ENCODE measurements around the gene GAS7.

Gene GAS7

GRCh38 chr17:10170233-10170632, 28.2 kb downstream of the GAS7 start:
- DNase-seq: no peak

- no peak for DNase-seq
Observed at GRCh38 chr17:10169290-10169689, 29.1 kb downstream of the GAS7 start.

GRCh38 chr17:10166176-10166935, 32.0 kb downstream of the GAS7 start:
- no peak for DNase-seq

GRCh38 chr17:10162096-10162495, 36.3 kb downstream of the GAS7 start:
- DNase-seq: no peak

- DNase-seq: no peak
Observed at GRCh38 chr17:10161386-10161785, 37.0 kb downstream of the GAS7 start.

- no peak for DNase-seq
Observed at GRCh38 chr17:10156948-10157607, 41.3 kb downstream of the GAS7 start.

GRCh38 chr17:10156599-10156947, 41.8 kb downstream of the GAS7 start:
- no peak for DNase-seq

GRCh38 chr17:10156077-10156435, 42.4 kb downstream of the GAS7 start:
- no peak for DNase-seq

- DNase-seq: no peak
Observed at GRCh38 chr17:10155371-10156076, 42.9 kb downstream of the GAS7 start.

- DNase-seq: no peak
Observed at GRCh38 chr17:10151667-10152496, 46.5 kb downstream of the GAS7 start.

GRCh38 chr17:10149573-10150399, 48.6 kb downstream of the GAS7 start:
- no peak for DNase-seq

- no peak for DNase-seq
Observed at GRCh38 chr17:10147761-10148415, 50.5 kb downstream of the GAS7 start.

GRCh38 chr17:10147040-10147439, 51.4 kb downstream of the GAS7 start:
- DNase-seq: no peak

GRCh38 chr17:10144982-10145381, 53.4 kb downstream of the GAS7 start:
- DNase-seq: no peak

GRCh38 chr17:10144456-10144855, 54.0 kb downstream of the GAS7 start:
- no peak for DNase-seq

GRCh38 chr17:10141436-10141835, 57.0 kb downstream of the GAS7 start:
- no peak for DNase-seq

- DNase-seq: no peak
Observed at GRCh38 chr17:10139577-10139976, 58.8 kb downstream of the GAS7 start.

- DNase-seq: no peak
Observed at GRCh38 chr17:10136258-10136981, 62.0 kb downstream of the GAS7 start.

- DNase-seq: no peak
Observed at GRCh38 chr17:10135539-10136257, 62.7 kb downstream of the GAS7 start.

GRCh38 chr17:10130677-10131076, 67.7 kb downstream of the GAS7 start:
- no peak for DNase-seq

Data from DMS79 treated with DMSO at 0.1 percent for 48 hours (cell line).